ENCODE results near the gene PARD3B. TPM values are rescaled to one million over a fixed set of nuclear protein-coding genes. Genes with fewer than 3 reads are reported as not detected.

PARD3B gene
- total RNA-seq, 1 experiment from 2014 or later: 3.6 TPM

DNA sequence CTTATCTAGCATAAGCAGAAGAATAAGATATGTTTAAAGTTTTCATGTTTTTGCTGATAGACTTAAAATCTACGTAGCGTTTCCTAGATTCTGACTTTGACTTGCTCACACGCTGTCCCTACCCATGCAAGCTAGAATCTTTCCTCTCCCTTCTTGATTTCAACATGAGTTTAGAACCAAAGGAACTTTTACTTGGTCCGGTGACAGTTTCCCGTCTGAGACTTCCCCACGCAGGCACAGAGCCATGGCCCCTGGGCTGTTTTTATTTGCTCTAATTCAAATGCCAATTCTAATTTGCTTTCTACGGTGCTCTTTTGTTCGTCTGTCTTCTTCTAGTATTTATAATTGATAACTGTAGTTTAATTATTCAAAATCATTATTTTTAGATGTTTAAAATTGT, 467.7 kb downstream of the PARD3B start:
- TF ChIP-seq SIN3A (IDR thresholded peaks at IDR 0.05; ENCODE audit: borderline replicate concordance, insufficient read depth, low read depth, low read length) (no peak), REST (IDR thresholded peaks at IDR 0.05; ENCODE audit: insufficient read depth in 1 of 2, low read depth in 2 of 2, low read length in 1 of 2) (no peak), POLR2AphosphoS5 (IDR thresholded peaks at IDR 0.05; ENCODE audit: low read depth, low read length) (no peak), CTCF (IDR thresholded peaks at IDR 0.05) (no peak), TCF7L2 (IDR thresholded peaks at IDR 0.05; ENCODE audit: low read depth, low read length) (no peak)
- Histone ChIP-seq H3K36me3 (ENCODE audit: control insufficient read depth, insufficient read depth, low read length) (no peaks in the 10 kb centered on the region), H3K4me1 (ENCODE audit: control insufficient read depth, insufficient read depth, low read length) (no peaks in the 10 kb centered on the region), H3K9me3 (ENCODE audit: control insufficient read depth, insufficient read depth, low read depth, low read length) (no peaks in the 10 kb centered on the region), H3K27ac (ENCODE audit: low read length) (no peak overlapping the region), H3K27me3 (ENCODE audit: control insufficient read depth, insufficient read depth, low read length) (no peaks in the 10 kb centered on the region), H3K4me3 (ENCODE audit: low read depth in 2 of 2, low read length in 2 of 2) (no peak overlapping the region)
- intact Hi-C loops (cut with micrococcal nuclease; ENCODE audit: unreplicated experiment) (no loop called here), in situ Hi-C loops (cut with HindIII; ENCODE audit: low pct_unique_long_range_greater_than_20kb, low sequenced_read_pairs) (no loop called here)
- DNase-seq (ENCODE audit: low read depth, low spot score) (no peak), ATAC-seq (no peak)
- ChIA-PET CTCF (no interaction called here), POLR2A (no interaction called here)
- no TSS peak for BruUV-seq (replicated peaks)

- DNase-seq (ENCODE audit: low read depth, low spot score): no peak
- BruUV-seq (replicated peaks): no TSS peak
- in situ Hi-C loops (cut with HindIII; ENCODE audit: low pct_unique_long_range_greater_than_20kb, low sequenced_read_pairs) (no loop called here), intact Hi-C loops (cut with micrococcal nuclease; ENCODE audit: unreplicated experiment) (no loop called here)
- TF ChIP-seq TCF7L2 (IDR thresholded peaks at IDR 0.05; ENCODE audit: low read depth, low read length) (no peak), SIN3A (IDR thresholded peaks at IDR 0.05; ENCODE audit: borderline replicate concordance, insufficient read depth, low read depth, low read length) (no peak), CTCF (IDR thresholded peaks at IDR 0.05) (no peak), POLR2AphosphoS5 (IDR thresholded peaks at IDR 0.05; ENCODE audit: low read depth, low read length) (no peak), REST (IDR thresholded peaks at IDR 0.05; ENCODE audit: insufficient read depth in 1 of 2, low read depth in 2 of 2, low read length in 1 of 2) (no peak)
- ATAC-seq: no peak
- ChIA-PET CTCF (no interaction called here), POLR2A (no interaction called here)
- H3K4me1 ChIP-seq (ENCODE audit: control insufficient read depth, insufficient read depth, low read length): no peaks in the 10 kb centered on the region
- H3K36me3 ChIP-seq (ENCODE audit: control insufficient read depth, insufficient read depth, low read length): no peaks in the 10 kb centered on the region
- H3K9me3 ChIP-seq (ENCODE audit: control insufficient read depth, insufficient read depth, low read depth, low read length): no peaks in the 10 kb centered on the region
- no peaks in the 10 kb centered on the region for H3K27me3 ChIP-seq (ENCODE audit: control insufficient read depth, insufficient read depth, low read length)
- no peak overlapping the region for H3K4me3 ChIP-seq (ENCODE audit: low read depth in 2 of 2, low read length in 2 of 2)
- no peak overlapping the region for H3K27ac ChIP-seq (ENCODE audit: low read length)
Observed at GRCh38 chr2:205013586-205013985, 468.3 kb downstream of the PARD3B start.

Data from Panc1 (cell line).